ENCODE data around the gene CACNA2D3.
"Not testable (repeated sequence)": the region's sequence is repeated elsewhere in the genome, so short reads cannot be mapped to it uniquely, and the experiment has no call there.

The CACNA2D3 gene

GRCh38 chr3:54378184-54378583 lies 255.8 kb downstream of the CACNA2D3 start:
- no peak for DNase-seq

GRCh38 chr3:54384279-54384678 lies 261.9 kb downstream of the CACNA2D3 start:
- no peak for DNase-seq

- DNase-seq = no peak
Observed at GRCh38 chr3:54390582-54390981, 268.2 kb downstream of the CACNA2D3 start.

- DNase-seq = no peak
Observed at GRCh38 chr3:54393150-54393549, 270.8 kb downstream of the CACNA2D3 start.

GRCh38 chr3:54408328-54408727 lies 286.0 kb downstream of the CACNA2D3 start:
- no peak for DNase-seq

GRCh38 chr3:54421943-54422342 lies 299.6 kb downstream of the CACNA2D3 start:
- DNase-seq = no peak

GRCh38 chr3:54424292-54424691 lies 301.9 kb downstream of the CACNA2D3 start:
- DNase-seq = no peak

GRCh38 chr3:54426381-54426780 lies 304.0 kb downstream of the CACNA2D3 start:
- no peak for DNase-seq

- DNase-seq = no peak
Observed at GRCh38 chr3:54427501-54427900, 305.1 kb downstream of the CACNA2D3 start.

GRCh38 chr3:54427941-54428871 lies 305.9 kb downstream of the CACNA2D3 start:
- DNase-seq = peak; percentile 41

GRCh38 chr3:54432975-54433374 lies 310.6 kb downstream of the CACNA2D3 start:
- DNase-seq = no peak

GRCh38 chr3:54433846-54434245 lies 311.5 kb downstream of the CACNA2D3 start:
- DNase-seq = no peak

- no peak for DNase-seq
Observed at GRCh38 chr3:54434756-54435155, 312.4 kb downstream of the CACNA2D3 start.

GRCh38 chr3:54437271-54437670 lies 314.9 kb downstream of the CACNA2D3 start:
- no peak for DNase-seq

GRCh38 chr3:54443561-54444161 lies 321.3 kb downstream of the CACNA2D3 start:
- no peak for DNase-seq

GRCh38 chr3:54445630-54446029 lies 323.3 kb downstream of the CACNA2D3 start:
- no peak for DNase-seq

GRCh38 chr3:54447427-54447826 lies 325.1 kb downstream of the CACNA2D3 start:
- DNase-seq = no peak

GRCh38 chr3:54454806-54455205 lies 332.5 kb downstream of the CACNA2D3 start:
- DNase-seq = no peak

- DNase-seq = no peak
Observed at GRCh38 chr3:54458357-54458756, 336.0 kb downstream of the CACNA2D3 start.

- DNase-seq = not testable (repeated sequence)
Observed at GRCh38 chr3:54464554-54464953, 342.2 kb downstream of the CACNA2D3 start.

- DNase-seq = no peak
Observed at GRCh38 chr3:54476891-54477290, 354.5 kb downstream of the CACNA2D3 start.

- no peak for DNase-seq
Observed at GRCh38 chr3:54481606-54482365, 359.4 kb downstream of the CACNA2D3 start.

GRCh38 chr3:54484334-54484733 lies 362.0 kb downstream of the CACNA2D3 start:
- no peak for DNase-seq

- DNase-seq = no peak
Observed at GRCh38 chr3:54486317-54486716, 364.0 kb downstream of the CACNA2D3 start.
